Embryonic facial prominence (tissue), 1 donor: Measurements from ENCODE around the gene ACTN4.

Source experiments
- DNase-seq: peaks from one replicate; pipeline ENCODE4 v3.0.0-alpha.2; 2016; ENCODE audit errors: extremely low spot score

Gene ACTN4

GRCh38 chr19:38635483-38636399 lies 11.7 kb upstream of the ACTN4 start:
- DNase-seq: no peak

GRCh38 chr19:38638461-38638860 lies 9.0 kb upstream of the ACTN4 start:
- no peak for DNase-seq

GRCh38 chr19:38639679-38640078 lies 7.8 kb upstream of the ACTN4 start:
- DNase-seq: no peak

GRCh38 chr19:38640368-38640767 lies 7.1 kb upstream of the ACTN4 start:
- no peak for DNase-seq

- no peak for DNase-seq
Observed at GRCh38 chr19:38642176-38642575, 5.3 kb upstream of the ACTN4 start.

- DNase-seq: no peak
Observed at GRCh38 chr19:38644719-38645118, 2.7 kb upstream of the ACTN4 start.

GRCh38 chr19:38647966-38648768 lies 718 bp downstream of the ACTN4 start:
- DNase-seq: no peak

GRCh38 chr19:38648769-38649304 lies 1.4 kb downstream of the ACTN4 start:
- DNase-seq: no peak

GRCh38 chr19:38649305-38650171 lies 2.1 kb downstream of the ACTN4 start:
- DNase-seq: no peak

- no peak for DNase-seq
Observed at GRCh38 chr19:38650172-38650775, 2.8 kb downstream of the ACTN4 start.

GRCh38 chr19:38650911-38651584 lies 3.6 kb downstream of the ACTN4 start:
- no peak for DNase-seq

GRCh38 chr19:38653028-38653571 lies 5.7 kb downstream of the ACTN4 start:
- no peak for DNase-seq

GRCh38 chr19:38654628-38655055 lies 7.2 kb downstream of the ACTN4 start:
- DNase-seq: no peak

GRCh38 chr19:38655148-38655824 lies 7.8 kb downstream of the ACTN4 start:
- no peak for DNase-seq

- no peak for DNase-seq
Observed at GRCh38 chr19:38656171-38656981, 8.9 kb downstream of the ACTN4 start.

GRCh38 chr19:38657633-38658222 lies 10.3 kb downstream of the ACTN4 start:
- no peak for DNase-seq

- DNase-seq: peak; percentile 82
Observed at GRCh38 chr19:38658462-38659306, 11.2 kb downstream of the ACTN4 start.
